Limb (tissue), 2 donors: Measurements from ENCODE around the gene PKD1L1.

ENCODE experiments used
- DNase-seq, 2 donors: peaks; one replicate each; pipeline ENCODE4 v3.0.0-alpha.2; 2016; ENCODE audit errors: extremely low spot score in 2 of 2

PKD1L1 gene

DNA sequence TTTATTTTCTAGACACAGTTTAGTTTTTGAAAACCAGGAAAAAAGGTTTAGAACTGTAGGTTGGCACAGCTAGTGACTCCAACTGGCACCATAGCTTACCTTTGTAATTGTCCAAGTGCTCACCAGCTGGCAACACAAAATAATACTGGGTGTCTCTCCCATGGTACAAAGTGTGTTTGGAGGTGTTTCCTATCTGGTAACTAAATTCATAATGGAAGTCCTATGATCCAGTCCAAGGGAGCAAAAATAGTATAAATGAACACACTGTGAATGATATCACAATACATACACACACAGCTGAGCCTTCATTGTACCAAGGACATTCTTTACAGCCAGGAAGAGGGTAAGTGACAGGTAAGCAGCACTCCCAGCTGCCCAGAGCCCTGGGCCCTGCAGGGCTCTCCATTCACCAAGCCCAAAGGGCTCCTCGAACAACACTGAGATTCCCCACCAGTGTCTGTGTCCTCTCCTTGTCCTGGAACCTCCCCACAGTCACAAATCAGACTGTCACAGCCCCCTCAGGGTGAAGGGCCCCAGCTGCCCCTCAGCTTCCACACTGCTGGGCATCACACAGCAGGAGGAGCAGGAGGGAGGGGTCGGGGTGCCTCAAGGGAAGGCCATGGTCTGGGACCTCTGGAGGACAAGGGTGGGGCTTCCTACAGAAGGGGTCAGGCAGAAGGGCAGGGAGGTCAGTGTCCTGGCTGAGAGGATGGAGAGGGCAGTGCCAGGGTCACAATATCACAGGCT is 72.1 kb downstream of the PKD1L1 start:
- DNase-seq, result no peak

DNA sequence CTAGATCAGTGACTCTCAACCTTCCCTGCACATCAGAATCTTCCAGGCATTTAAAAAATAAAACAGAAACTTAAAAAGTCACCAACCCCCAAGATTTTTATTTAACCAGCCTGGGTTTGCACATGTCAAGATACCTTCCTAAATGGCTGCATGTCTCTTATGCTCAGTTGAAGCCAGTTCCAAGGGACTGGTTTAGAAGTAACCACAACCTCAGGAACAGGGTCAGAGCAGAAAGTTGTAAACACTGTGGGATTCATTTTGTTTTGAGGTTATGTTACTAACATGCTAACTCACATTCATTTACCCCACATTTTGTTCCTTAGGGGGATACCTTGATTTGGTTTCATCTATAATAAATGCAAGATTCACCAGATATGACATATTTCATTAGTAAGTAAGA is 72.9 kb downstream of the PKD1L1 start:
- DNase-seq, result no peak

DNA sequence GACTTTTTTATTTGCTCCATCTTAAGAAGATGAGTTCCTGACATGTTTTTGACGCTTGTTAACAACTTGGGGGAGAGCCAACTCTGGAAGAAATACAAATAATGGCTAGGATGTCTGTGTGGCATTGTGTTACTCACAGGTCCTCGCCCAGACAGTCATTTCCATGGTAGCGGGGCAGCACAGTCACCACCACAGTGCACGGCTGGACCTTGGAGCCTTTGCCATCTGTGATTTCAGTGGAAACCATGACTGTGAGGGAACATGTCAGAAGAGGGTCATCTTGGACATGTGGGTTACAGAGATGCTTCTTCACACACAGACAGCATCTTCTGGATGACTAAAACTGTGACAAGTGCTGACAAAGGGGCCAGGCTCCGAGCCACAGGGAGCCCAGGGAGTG is 74.5 kb downstream of the PKD1L1 start:
- DNase-seq, result no peak

DNA sequence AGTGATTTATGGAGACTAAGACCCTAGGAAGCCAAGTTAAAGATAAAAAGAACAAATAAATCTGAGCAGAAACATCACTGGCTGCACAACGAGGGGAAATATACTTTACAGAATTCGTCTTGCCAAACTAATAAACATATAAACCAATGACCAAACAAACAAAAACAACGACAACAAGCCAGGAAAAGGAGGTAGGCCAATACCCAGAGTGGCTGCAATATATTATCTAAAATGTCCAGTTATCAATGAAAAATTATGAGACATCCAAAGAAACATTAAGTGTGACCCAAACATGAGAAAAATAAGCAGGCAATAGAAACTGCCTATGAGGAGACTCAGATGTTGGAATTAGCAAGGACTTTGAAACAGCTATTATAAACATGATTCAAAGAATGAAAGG is 81.0 kb downstream of the PKD1L1 start:
- DNase-seq, result no peak

DNA sequence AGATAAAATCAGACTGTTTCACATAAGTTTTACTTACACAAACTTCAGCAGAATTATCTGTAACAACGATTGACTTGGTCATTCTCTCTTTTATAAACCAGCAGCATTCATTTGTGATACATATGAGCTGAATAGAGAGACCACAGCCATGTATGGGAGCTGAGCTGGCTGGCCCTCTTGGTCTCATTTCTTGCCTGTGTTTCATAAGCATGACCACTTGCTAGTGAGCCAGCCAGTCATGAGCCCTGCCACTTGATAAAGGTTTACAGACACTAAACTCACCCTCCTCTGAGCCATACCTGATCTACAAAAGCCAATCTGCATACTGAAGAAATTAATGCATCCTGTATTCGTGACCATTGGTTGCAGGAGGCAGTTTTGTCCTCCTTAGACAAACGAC is 82.1 kb downstream of the PKD1L1 start:
- DNase-seq, result no peak

DNA sequence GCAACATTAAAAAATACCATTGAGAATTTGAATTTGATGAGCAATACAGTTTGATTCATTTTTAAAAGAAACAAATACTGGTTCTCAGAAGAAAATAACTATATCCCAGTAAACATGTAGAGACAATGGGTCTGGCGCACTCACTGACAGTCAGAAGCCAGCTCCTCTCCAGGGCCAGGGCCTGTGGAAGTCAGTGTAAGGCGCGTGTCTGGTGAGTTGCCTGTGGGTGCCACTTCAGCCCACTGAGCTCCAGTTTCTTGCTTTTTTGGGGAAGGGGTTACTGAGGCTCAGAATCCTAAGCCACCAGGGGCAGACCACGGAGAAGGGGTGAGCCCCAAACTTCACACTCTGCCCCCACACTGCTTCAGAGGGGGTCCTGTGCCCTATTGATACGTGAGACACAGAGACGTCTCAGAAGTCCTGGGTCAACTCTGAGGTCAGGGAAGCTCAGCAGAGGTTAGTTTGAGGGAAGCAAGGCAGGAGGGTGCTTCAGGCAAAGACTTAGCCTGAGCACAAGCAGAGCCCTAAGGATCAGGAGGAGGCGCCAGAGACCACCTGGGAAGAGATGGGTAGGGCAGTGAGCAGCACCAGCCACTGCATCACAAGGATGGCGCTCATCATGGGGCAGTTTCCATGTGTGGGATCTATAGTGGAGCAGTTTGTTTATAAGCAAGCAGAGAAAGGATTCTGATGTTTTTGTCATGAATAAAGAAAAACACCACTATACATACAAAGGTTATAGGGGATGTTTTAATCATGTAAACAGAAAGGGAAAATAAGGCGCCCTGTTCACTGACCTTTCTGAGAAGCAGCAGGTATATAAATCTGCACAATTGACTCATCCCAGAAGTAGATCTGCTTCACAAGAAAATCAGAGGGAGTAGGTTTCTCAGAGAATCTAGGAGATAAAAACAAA is 95.7 kb downstream of the PKD1L1 start:
- DNase-seq, result no peak

DNA sequence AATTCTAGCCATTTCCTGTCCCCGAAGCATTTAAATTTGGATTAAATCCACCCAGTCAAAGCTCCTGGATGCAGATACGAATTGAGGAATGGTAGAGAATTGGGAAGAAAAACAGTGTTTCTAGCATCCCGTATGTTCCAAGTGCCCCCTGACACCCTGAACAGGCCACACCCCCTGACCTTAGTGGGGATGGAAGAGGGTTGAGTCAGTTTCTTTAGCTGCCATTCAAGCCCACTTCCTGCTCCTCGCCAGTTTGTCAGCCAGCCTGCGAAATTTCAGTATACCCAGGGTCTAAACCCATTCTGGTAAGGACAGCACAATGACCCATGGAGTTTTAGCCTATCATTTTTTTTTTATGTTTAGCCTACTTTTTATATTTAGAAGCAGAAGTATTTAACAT is 101.1 kb downstream of the PKD1L1 start:
- DNase-seq, result no peak

DNA sequence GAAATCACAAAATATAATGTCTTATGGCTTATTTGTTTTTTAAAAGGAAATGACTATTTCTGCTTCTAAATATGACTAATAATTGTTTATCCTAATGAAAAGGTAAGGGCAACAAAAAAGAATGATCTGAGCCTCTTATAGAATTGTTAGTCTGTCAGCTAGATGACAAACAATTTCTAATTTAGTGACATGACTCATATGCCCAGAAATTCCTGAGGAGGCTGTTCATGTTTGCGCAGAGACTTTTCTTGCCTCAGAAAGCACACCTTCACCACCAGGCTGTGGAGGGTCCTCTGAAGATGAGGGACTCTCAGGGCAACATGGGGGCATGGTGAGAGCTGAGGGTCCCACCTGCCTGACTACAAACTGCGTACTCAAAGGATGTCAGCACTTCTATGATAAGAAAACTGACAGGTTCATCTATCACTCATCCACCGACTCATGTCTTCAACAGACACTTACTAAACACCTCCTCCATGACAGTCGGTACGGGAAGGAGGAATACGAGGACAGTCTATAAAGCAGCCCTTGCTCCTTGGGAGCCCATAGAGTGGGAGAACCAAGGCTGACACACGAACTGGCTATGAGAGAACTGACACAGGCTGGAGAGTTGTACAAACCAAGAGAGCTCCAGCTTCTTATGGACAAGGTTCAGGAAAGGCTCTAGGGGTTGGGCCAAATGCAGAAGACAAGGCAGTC is 102.0 kb downstream of the PKD1L1 start:
- DNase-seq, result no peak

DNA sequence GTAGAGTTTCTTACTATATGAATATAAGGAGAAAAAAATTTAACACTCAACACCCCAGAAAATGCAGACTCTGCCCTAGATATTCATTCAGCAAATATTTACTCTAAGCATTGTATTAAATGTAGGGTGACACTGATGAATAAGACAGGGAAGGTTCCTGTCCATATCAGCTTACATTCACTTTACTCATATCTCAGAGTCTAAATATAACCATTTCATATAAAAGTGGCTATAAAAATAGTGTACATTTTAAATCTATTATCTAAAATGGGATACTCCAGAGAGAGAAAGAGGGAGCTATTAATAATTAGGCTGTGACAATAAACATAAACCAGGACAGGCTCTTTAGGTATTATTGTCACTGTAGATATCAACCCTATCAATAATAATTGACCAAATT is 104.0 kb downstream of the PKD1L1 start:
- no peak for DNase-seq

DNA sequence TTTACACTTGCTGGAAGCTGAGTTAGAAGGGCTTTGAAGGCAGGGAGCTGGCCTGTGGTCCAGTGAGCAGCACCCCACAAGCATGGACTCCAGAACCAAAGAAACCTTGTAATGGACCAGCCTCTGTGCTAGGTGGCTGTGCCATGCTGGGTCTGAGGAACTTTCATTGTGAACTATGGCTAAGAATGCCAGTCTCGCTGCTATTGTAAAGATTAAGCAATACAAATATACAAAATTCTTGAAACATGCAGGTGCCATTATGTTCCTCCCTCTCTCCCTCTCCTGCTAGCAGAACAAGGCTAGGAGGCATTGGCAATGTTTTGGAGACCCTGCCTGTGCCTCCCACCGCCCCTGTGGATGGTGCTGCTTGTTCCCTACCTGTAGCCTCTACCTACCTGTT is 105.0 kb downstream of the PKD1L1 start:
- DNase-seq, result no peak

DNA sequence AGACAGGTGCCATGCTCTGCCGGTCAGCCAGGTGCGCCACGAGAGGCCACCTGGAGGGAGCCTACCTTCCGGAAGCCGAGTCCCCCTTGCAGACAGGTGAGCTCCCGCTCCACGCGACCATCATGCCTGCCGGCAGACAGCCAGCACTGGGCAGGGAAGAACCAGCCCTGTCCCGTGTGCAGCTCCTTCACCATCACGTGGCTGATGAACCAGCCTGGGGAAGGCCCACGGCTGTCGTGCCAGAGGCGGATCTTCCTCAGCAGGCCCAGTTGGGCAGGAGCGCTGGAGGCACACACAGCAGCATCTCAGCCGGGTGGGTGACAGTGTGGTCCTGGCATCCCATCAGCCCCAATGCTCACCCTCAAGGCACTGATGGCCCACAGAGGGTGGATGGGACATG is 108.9 kb downstream of the PKD1L1 start:
- no peak for DNase-seq

DNA sequence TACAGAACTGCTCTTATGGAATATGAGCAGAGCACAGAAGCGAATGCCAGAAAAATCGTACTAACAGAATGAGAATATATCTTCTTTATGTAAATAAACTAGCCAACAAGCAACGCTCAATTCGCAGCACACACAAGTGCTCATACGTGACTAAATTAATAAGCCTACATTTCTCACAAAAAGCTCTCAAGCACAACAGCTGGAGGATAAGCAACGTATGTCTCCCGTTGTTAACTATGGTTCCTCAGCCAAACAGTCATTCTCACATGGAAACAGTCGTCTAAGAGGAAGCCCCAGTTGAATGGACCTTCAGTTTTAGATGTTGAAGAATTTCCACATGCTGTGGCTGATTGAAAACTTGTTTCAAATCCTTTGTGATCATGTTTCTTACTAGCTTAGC is 110.4 kb downstream of the PKD1L1 start:
- DNase-seq, result peak in 1 of 2 donors; percentile 72

DNA sequence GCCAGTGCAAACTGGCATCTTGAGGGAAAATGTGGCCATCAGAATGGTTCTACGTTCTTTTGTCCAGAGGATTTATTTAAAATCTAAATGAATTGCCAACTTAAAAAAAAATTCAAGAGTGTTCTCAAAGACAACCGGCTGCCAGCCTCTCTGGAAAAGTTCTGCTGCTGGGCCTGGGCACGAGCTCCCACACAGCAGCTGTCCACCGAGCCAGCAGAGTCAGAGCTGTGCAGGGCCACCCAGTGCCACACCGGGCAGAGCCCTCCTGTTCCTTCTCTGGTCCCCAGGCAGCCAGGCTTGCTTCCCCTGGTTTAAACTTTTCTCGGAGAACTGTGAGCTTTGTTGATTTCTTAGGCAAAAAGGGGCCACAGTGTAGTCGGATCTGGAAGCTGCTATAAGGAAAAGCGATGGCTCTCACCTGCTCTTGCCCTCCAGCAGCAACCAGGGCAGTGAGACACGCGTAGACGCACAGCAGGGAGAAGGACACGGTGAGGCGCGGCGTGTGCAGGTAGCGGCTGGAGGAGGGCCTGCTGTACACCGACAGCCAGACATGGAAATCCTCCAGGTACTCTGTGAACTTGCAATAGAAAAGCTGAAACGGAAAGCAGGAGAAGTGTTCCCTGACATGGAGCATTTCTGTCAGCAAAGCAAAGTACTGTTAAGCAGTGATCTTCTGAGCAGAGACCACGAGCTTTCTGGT is 111.6 kb downstream of the PKD1L1 start:
- DNase-seq, result no peak

DNA sequence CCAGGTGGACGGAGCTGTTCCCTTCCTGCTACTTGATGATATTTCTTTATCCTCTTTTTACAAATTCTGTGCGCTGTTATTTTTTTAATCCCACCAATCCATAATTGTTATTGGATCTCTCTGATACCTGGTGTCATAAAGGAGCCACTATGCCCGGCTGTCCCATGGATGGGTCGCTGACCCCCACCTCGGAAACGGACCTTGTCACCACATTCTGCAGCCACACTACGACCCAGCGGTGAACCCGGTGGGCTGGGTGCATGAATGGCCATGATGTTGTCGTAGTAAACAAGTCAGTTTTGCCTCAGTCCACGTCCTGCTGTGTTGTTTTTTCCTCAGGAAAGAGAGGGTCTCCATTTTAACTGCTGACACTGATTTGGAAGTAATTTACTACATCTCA is 112.2 kb downstream of the PKD1L1 start:
- no peak for DNase-seq

DNA sequence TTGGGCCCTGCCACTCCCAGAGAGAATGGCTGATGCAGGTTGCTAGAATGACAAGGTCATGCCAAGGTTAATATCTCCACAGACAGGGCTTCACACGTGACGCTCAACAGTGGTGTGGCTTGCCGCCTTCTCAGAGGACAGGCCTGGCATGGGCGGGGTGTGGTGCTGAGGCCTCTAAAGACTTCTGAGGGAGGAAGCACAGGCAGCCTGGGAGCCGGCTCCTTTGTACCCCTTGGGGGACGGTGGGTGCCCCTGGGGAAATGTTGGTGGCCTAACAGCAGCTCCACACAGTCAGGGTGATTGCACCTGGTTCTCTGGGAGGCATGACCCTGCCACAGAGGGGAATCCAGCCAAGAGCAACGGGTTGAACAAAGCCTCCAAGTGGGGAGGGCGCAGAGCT is 115.1 kb downstream of the PKD1L1 start:
- no peak for DNase-seq

DNA sequence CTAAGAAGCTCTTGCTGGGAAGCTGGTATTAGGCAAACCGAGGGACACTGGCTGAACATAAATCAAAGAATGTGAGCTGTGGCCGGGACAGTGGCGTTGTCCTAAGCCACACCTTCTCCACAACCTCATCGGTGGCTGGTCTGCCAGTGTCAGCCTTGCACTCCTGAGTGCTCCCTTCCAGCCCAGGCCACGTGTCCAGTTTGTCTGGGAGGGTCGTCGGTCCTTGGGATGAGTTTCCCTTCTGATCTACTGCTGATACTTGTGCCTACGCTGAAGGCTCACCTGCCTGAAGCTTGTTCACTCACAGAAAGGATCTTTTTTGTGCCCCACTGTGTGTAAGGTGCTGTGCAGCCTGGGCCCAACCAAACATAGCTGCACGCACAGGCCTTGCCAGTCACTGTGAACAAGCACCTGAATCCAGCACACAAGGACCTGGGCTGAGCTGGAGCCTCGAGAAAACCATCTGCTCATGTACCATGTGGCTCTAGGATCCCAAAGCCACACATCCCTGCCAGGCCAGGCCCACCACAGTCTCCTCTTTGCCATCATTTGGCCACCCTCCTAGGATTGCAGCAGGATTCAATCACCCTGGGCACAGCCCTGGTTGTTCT is 116.1 kb downstream of the PKD1L1 start:
- no peak for DNase-seq

DNA sequence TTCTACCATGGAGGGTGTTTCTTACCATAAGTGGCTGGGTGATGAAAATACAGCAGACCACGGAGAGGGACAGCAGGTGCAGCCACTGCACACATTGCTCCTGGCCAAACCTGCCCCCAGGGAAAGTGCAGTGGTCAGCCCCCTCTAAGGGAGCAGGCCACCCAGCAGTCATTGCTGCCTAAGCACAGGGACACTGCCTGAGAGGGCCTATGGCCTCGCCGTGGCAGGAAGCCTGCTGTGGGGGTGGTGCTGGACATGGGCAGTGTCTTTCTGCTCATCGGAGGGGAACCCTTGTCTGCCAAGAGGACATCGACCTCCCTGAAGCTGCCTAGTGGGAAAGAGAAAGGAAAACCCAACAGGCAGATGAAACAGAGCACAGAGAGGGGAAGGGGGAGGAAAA is 118.3 kb downstream of the PKD1L1 start:
- DNase-seq, result no peak

DNA sequence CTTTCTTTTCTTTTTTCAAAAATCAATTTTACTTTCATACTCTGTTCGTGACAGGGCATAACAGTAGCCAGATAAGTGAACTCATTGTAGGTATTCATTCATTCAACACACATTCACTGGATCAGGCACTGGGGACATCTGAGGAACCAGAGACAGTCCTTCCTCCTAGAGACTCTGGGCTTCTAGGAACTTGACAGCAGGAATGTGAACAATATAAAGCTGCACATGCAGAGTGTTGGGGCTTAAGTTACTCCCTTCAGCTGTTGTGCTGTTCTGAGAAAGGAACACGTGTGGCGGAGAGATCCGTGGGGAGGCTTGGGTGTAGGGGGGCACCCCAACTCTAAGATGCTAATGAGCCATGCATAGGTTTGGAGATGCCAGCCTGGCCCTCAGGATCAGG is 120.4 kb downstream of the PKD1L1 start:
- no peak for DNase-seq

DNA sequence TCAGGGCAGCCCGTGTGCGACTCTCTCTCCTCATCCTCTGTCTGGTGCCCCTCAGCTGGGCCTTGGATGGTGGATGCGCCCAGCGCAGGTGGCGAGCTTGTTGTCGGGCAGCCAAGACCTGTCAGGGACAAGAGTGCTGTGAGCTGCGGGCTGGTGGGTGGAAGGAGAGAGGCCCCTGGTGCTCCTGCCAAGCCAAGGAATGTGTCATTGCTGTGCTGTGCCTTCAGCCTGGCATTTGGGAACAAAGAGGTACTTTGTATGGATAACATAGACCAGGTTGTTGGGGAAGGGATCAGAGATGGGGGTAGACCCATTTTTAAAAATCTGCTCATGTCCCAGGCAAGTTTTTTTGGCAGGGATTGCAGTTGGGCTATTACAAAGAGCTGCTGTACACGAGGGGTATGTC is 120.9 kb downstream of the PKD1L1 start:
- peak in 1 of 2 donors; percentile 60 for DNase-seq

DNA sequence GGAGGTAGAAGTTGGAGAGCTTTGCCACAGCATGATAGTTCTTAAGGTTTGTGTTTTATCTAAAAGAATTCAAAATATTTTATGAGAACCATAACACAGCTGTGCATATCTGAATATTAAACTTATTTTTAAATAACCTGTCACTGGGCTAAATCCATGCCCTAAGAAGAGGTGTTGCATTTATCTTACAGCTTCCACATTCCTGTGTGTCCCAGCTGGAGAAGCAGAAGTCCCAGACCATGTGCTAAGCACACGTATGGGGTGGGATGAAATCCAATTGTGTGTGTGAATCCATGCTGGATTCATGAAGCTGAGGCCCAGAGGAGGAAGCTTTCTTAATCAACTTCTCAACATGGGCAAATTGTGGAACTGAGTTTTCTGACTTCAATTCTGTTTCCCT is 121.5 kb downstream of the PKD1L1 start:
- DNase-seq, result no peak

DNA sequence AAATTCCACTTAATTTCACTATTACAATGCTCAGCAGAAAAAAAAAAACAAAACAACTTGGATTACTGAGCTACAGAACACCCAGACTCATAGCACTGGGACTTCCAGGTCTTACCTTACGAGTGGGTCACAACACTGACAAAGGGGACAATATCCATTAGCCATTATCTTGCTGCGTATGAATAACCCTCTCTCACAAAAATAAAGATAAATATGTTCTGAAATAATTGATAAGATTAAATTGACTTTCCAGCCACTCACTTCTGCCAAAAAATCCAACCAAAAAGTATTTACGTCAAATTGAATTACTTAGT is 128.7 kb downstream of the PKD1L1 start:
- no peak for DNase-seq
